Ascending aorta (tissue), 2 donors: ENCODE results near the gene MYO1B. TPM values are rescaled to one million over a fixed set of nuclear protein-coding genes. Genes with fewer than 3 reads are reported as not detected.

Source experiments
- DNase-seq, 2 donors: peaks; one replicate each; pipeline ENCODE4 v3.0.0-alpha.2; 2019; ENCODE audit warnings: low spot score in 2 of 2
- H3K27ac ChIP-seq, 2 donors: fragments of 200-600 bp; sonication (generic); one replicate each; pipeline ENCODE4 v1.5.1; 2016 to 2017; ENCODE audit warnings: mild to moderate bottlenecking in 1 of 2
- H3K27me3 ChIP-seq: fragments of 200-600 bp; sonication (generic); one replicate; pipeline ENCODE4 v1.5.1; 2017
- H3K36me3 ChIP-seq, 2 donors: fragments of 200-600 bp; sonication (generic); one replicate each; pipeline ENCODE4 v1.5.1; 2016
- H3K4me1 ChIP-seq, 2 donors: fragments of 200-600 bp; sonication (generic); one replicate each; pipeline ENCODE4 v1.5.1; 2016 to 2017; ENCODE audit warnings: mild to moderate bottlenecking in 1 of 2
- H3K4me3 ChIP-seq, 2 donors: fragments of 200-600 bp; sonication (generic); one replicate each; pipeline ENCODE4 v1.5.1; 2016 to 2017; ENCODE audit warnings: mild to moderate bottlenecking in 1 of 2
- H3K9me3 ChIP-seq, 2 donors: fragments of 200-600 bp; sonication (generic); one replicate each; pipeline ENCODE4 v1.5.1; 2016
- CTCF ChIP-seq, 3 experiments: fragments of 200-600 bp in 2 of 3; fragments of 450-650 bp in 1 of 3; sonication (generic) in 2 of 3; IDR thresholded peaks; one replicate each; pipeline ENCODE4 v1.5.1; 2016 to 2019; ENCODE audit warnings: antibody characterized with exemption in 3 of 3, mild to moderate bottlenecking in 1 of 3, moderate library complexity in 1 of 3
- intact Hi-C: fragments of 100-400 bp; cut with DNase I; formaldehyde crosslinking; loops from one replicate; pipeline ENCODE4 v1.15.1; 2023
- total RNA-seq: library from RNA; depleted of rRNA; stranded (reverse); fragments of >200 nt; gene quantifications from one replicate; pipeline ENCODE4 v1.1.0, GENCODE V29; 2016

Gene MYO1B
- total RNA-seq, 1 donor from 2014 or later = 27.4 TPM

- no peaks in the 10 kb centered on the region for H3K36me3 ChIP-seq
- H3K4me3 ChIP-seq = no peak overlapping the region
- no peak for TF ChIP-seq CTCF (IDR thresholded peaks at IDR 0.05)
- DNase-seq = no peak
- H3K27me3 ChIP-seq = no peaks in the 10 kb centered on the region
- intact Hi-C loops = no loop called here
- no peaks in the 10 kb centered on the region for H3K9me3 ChIP-seq
- H3K4me1 ChIP-seq = peaks cover 7 to 16% of the 10 kb centered on the region in 2 donors
- H3K27ac ChIP-seq = no peak overlapping the region
Observed at GRCh38 chr2:191315365-191315752, 70.2 kb downstream of the MYO1B start.

GRCh38 chr2:191316246-191316994 lies 71.2 kb downstream of the MYO1B start:
- H3K36me3 ChIP-seq = no peaks in the 10 kb centered on the region
- H3K4me3 ChIP-seq = no peak overlapping the region
- no peak for DNase-seq
- H3K9me3 ChIP-seq = no peaks in the 10 kb centered on the region
- peaks cover 7 to 20% of the 10 kb centered on the region in 2 donors for H3K4me1 ChIP-seq
- TF ChIP-seq CTCF (IDR thresholded peaks at IDR 0.05) = no peak
- intact Hi-C loops = no loop called here
- no peak overlapping the region for H3K27ac ChIP-seq
- no peaks in the 10 kb centered on the region for H3K27me3 ChIP-seq

- no peak overlapping the region for H3K4me3 ChIP-seq
- no peak for DNase-seq
- H3K27ac ChIP-seq = peak overlapping the region; percentile 33 to 66
- intact Hi-C loops = no loop called here
- no peaks in the 10 kb centered on the region for H3K36me3 ChIP-seq
- H3K4me1 ChIP-seq = peaks cover 7 to 27% of the 10 kb centered on the region in 2 donors
- H3K9me3 ChIP-seq = no peaks in the 10 kb centered on the region
- no peaks in the 10 kb centered on the region for H3K27me3 ChIP-seq
- TF ChIP-seq CTCF (IDR thresholded peaks at IDR 0.05) = no peak
Observed at GRCh38 chr2:191318037-191318728, 73.0 kb downstream of the MYO1B start.

GRCh38 chr2:191318729-191319078 lies 73.5 kb downstream of the MYO1B start:
- peaks cover 0 to 3% of the 10 kb centered on the region in 2 donors for H3K9me3 ChIP-seq
- no peaks in the 10 kb centered on the region for H3K36me3 ChIP-seq
- peaks cover 7 to 27% of the 10 kb centered on the region in 2 donors for H3K4me1 ChIP-seq
- TF ChIP-seq CTCF (IDR thresholded peaks at IDR 0.05) = no peak
- intact Hi-C loops = no loop called here
- DNase-seq = no peak
- no peaks in the 10 kb centered on the region for H3K27me3 ChIP-seq
- H3K27ac ChIP-seq = peak overlapping the region; percentile 33 to 66
- H3K4me3 ChIP-seq = no peak overlapping the region

- no peak for TF ChIP-seq CTCF (IDR thresholded peaks at IDR 0.05)
- Histone ChIP-seq H3K9me3 (peaks cover 0 to 8% of the 10 kb centered on the region in 2 donors), H3K27me3 (no peaks in the 10 kb centered on the region), H3K4me1 (peaks cover 7 to 27% of the 10 kb centered on the region in 2 donors), H3K4me3 (no peak overlapping the region), H3K27ac (peak overlapping the region in 1 of 2 donors; percentile 66), H3K36me3 (no peaks in the 10 kb centered on the region)
- intact Hi-C loops = no loop called here
- DNase-seq = no peak
Observed at GRCh38 chr2:191319186-191319585, 74.0 kb downstream of the MYO1B start.
